ENCODE data around the gene INAFM2. TPM values are rescaled to one million over a fixed set of nuclear protein-coding genes. Genes with fewer than 3 reads are reported as not detected.

Gene INAFM2
- total and polyA plus RNA-seq, 2 experiments from 2014 or later: 18.1 to 32.7 TPM

DNA sequence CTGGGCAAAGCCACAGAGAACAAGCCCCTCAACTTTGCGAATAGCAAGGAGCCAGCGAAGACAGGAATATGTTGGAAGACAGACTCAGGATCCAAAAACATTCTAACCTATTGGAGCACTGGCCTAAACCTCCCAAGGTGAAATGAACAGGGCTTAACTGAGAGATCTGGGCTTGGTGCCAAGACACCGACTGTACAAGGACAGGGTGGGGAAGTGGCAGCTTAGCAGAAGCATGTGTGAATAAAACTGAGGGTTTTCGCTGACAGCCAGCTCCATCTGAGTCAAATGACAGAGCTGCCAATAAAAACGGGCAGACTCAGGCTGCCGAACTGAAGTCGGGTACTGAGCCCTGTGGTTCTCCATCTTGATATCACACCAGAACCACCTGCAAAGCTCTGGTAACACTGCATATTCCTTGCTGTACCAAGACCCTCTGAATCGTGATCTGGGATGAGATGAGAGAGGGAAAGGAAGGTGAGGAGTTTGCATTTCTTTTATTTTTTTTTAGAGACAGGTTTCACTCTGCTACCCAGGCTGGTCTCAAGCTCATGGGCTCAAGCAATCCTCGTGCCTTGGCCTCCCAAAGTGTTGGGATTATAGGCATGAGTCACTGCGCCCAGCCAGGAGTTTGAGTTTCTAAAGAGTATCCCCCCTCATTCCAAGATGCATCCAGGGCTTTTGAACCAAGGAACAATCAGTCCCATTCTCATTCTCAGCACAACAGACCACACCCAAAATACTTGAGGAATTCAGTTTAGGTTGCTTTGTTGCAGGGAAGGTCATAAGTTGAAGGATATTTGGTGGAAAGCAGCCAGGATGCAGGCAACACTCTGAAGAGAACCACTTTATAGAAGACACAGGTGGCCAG lies 9.7 kb upstream of the INAFM2 start:
- peaks cover 4% of the 10 kb centered on the region for H3K27me3 Mint-ChIP-seq (ENCODE audit: insufficient read depth, low read depth, poor library complexity)
- H3K27ac ChIP-seq (ENCODE audit: low read depth): no peak overlapping the region
- peaks cover 13% of the 10 kb centered on the region for H3K4me1 Mint-ChIP-seq
- no peaks in the 10 kb centered on the region for H4K20me1 ChIP-seq (replicated peaks; ENCODE audit: insufficient read depth)
- H3K27ac Mint-ChIP-seq: no peak overlapping the region
- TF ChIP-seq ZNF331 (CRISPR knock-in tag; IDR thresholded peaks at IDR 0.05; ENCODE audit: low read depth) (no peak), JUNB (IDR thresholded peaks at IDR 0.05; ENCODE audit: unreplicated experiment) (no peak), POLR2AphosphoS5 (IDR thresholded peaks at IDR 0.05; ENCODE audit: low read depth) (no peak), EZH2phosphoT487 (IDR thresholded peaks at IDR 0.05; ENCODE audit: unreplicated experiment) (no peak)
- TF ChIP-seq, protein P1, sequence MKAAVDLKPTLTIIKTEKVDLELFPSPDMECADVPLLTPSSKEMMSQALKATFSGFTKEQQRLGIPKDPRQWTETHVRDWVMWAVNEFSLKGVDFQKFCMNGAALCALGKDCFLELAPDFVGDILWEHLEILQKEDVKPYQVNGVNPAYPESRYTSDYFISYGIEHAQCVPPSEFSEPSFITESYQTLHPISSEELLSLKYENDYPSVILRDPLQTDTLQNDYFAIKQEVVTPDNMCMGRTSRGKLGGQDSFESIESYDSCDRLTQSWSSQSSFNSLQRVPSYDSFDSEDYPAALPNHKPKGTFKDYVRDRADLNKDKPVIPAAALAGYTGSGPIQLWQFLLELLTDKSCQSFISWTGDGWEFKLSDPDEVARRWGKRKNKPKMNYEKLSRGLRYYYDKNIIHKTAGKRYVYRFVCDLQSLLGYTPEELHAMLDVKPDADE (IDR thresholded peaks at IDR 0.05): no peak
- TF ChIP-seq, protein P2, sequence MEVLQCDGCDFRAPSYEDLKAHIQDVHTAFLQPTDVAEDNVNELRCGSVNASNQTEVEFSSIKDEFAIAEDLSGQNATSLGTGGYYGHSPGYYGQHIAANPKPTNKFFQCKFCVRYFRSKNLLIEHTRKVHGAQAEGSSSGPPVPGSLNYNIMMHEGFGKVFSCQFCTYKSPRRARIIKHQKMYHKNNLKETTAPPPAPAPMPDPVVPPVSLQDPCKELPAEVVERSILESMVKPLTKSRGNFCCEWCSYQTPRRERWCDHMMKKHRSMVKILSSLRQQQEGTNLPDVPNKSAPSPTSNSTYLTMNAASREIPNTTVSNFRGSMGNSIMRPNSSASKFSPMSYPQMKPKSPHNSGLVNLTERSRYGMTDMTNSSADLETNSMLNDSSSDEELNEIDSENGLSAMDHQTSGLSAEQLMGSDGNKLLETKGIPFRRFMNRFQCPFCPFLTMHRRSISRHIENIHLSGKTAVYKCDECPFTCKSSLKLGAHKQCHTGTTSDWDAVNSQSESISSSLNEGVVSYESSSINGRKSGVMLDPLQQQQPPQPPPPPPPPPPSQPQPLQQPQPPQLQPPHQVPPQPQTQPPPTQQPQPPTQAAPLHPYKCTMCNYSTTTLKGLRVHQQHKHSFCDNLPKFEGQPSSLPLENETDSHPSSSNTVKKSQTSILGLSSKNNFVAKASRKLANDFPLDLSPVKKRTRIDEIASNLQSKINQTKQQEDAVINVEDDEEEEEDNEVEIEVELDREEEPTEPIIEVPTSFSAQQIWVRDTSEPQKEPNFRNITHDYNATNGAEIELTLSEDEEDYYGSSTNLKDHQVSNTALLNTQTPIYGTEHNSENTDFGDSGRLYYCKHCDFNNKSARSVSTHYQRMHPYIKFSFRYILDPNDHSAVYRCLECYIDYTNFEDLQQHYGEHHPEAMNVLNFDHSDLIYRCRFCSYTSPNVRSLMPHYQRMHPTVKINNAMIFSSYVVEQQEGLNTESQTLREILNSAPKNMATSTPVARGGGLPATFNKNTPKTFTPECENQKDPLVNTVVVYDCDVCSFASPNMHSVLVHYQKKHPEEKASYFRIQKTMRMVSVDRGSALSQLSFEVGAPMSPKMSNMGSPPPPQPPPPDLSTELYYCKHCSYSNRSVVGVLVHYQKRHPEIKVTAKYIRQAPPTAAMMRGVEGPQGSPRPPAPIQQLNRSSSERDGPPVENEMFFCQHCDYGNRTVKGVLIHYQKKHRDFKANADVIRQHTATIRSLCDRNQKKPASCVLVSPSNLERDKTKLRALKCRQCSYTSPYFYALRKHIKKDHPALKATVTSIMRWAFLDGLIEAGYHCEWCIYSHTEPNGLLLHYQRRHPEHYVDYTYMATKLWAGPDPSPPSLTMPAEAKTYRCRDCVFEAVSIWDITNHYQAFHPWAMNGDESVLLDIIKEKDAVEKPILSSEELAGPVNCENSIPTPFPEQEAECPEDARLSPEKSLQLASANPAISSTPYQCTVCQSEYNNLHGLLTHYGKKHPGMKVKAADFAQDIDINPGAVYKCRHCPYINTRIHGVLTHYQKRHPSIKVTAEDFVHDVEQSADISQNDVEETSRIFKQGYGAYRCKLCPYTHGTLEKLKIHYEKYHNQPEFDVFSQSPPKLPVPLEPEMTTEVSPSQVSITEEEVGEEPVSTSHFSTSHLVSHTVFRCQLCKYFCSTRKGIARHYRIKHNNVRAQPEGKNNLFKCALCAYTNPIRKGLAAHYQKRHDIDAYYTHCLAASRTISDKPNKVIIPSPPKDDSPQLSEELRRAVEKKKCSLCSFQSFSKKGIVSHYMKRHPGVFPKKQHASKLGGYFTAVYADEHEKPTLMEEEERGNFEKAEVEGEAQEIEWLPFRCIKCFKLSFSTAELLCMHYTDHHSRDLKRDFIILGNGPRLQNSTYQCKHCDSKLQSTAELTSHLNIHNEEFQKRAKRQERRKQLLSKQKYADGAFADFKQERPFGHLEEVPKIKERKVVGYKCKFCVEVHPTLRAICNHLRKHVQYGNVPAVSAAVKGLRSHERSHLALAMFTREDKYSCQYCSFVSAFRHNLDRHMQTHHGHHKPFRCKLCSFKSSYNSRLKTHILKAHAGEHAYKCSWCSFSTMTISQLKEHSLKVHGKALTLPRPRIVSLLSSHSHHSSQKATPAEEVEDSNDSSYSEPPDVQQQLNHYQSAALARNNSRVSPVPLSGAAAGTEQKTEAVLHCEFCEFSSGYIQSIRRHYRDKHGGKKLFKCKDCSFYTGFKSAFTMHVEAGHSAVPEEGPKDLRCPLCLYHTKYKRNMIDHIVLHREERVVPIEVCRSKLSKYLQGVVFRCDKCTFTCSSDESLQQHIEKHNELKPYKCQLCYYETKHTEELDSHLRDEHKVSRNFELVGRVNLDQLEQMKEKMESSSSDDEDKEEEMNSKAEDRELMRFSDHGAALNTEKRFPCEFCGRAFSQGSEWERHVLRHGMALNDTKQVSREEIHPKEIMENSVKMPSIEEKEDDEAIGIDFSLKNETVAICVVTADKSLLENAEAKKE (CRISPR knock-in tag; IDR thresholded peaks at IDR 0.05): no peak
- no peaks in the 10 kb centered on the region for H3K79me2 ChIP-seq (replicated peaks; ENCODE audit: insufficient read depth)
- H3K9me2 ChIP-seq (ENCODE audit: insufficient read depth): 0 out of 2 replicates have a peak, but pooled peaks cover 8% of the 10 kb centered on the region
- peaks cover 11% of the 10 kb centered on the region for H3K4me1 ChIP-seq (ENCODE audit: insufficient read depth)
- no peak overlapping the region for H3K4me3 Mint-ChIP-seq
- no peaks in the 10 kb centered on the region for H3K36me3 ChIP-seq (ENCODE audit: insufficient read depth)
- no peaks in the 10 kb centered on the region for H3K36me3 Mint-ChIP-seq (ENCODE audit: low read depth)
- H2AFZ ChIP-seq: peak overlapping the region; percentile 28; the same call in 1 of the 2 replicates
- DNase-seq (ENCODE audit: low spot score): no peak
- H3F3A ChIP-seq (replicated peaks; ENCODE audit: low read depth): 0 out of 2 replicates have a peak, but pooled peaks cover 5% of the 10 kb centered on the region
- H3K27me3 ChIP-seq (ENCODE audit: insufficient read depth): peaks cover 3% of the 10 kb centered on the region; the same call in 1 of the 2 replicates
- H3K4me2 ChIP-seq: no peak overlapping the region
- no peaks in the 10 kb centered on the region for H3K9me3 Mint-ChIP-seq
- no peak overlapping the region for H3K4me3 ChIP-seq
- no peak for ATAC-seq

All from GM23338 (cell line).